Brain microvascular endothelial cell (primary cell): ENCODE measurements around the gene MPND.

ENCODE experiments used
- DNase-seq: peaks from one replicate; pipeline ENCODE4 v3.0.0-alpha.2; 2020
- H3K27ac ChIP-seq: fragments of 250-450 bp; sonication (Bioruptor Pico); 2 replicates; pipeline ENCODE4 v1.5.1; 2020; ENCODE audit warnings: mild to moderate bottlenecking, moderate library complexity
- H3K27me3 ChIP-seq: fragments of 250-450 bp; sonication (Bioruptor Pico); replicated peaks from 2 replicates; pipeline ENCODE4 v1.5.1; 2020; ENCODE audit warnings: mild to moderate bottlenecking
- H3K36me3 ChIP-seq: fragments of 250-450 bp; sonication (Bioruptor Pico); replicated peaks from 2 replicates; pipeline ENCODE4 v1.5.1; 2020; ENCODE audit warnings: mild to moderate bottlenecking
- H3K4me3 ChIP-seq: 2 replicates; pipeline ENCODE4 v1.5.1; 2011; ENCODE audit warnings: low read depth, mild to moderate bottlenecking, control low read depth, low read length, moderate library complexity
- CTCF ChIP-seq: IDR thresholded peaks from 2 replicates; pipeline ENCODE4 v1.5.1; 2011; ENCODE audit warnings: low read depth, mild to moderate bottlenecking, moderate library complexity, low read length, control low read depth, inconsistent platforms; ENCODE audit errors: missing control alignments
- in situ Hi-C: cut with HindIII; loops from 2 replicates; pipeline ENCODE4 v1.10.0; 2017; ENCODE audit warnings: low sequenced_read_pairs, low pct_ligation_motif_present

MPND gene

GRCh38 chr19:4386041-4386782 lies 42.9 kb downstream of the MPND start:
- DNase-seq, result no peak
- no peaks in the 10 kb centered on the region for H3K27me3 ChIP-seq
- H3K27ac ChIP-seq, result no peak overlapping the region
- peaks cover 16% of the 10 kb centered on the region for H3K36me3 ChIP-seq
- in situ Hi-C loops, result no loop called here
- peak; percentile 54 for TF ChIP-seq CTCF
- H3K4me3 ChIP-seq, result no peak overlapping the region

- no peak overlapping the region for H3K27ac ChIP-seq
- in situ Hi-C loops, result no loop called here
- TF ChIP-seq CTCF, result no peak
- no peak overlapping the region for H3K4me3 ChIP-seq
- no peak for DNase-seq
- H3K27me3 ChIP-seq, result no peaks in the 10 kb centered on the region
- H3K36me3 ChIP-seq, result peaks cover 14% of the 10 kb centered on the region
Measured at GRCh38 chr19:4388337-4389063, 45.1 kb downstream of the MPND start.

DNA sequence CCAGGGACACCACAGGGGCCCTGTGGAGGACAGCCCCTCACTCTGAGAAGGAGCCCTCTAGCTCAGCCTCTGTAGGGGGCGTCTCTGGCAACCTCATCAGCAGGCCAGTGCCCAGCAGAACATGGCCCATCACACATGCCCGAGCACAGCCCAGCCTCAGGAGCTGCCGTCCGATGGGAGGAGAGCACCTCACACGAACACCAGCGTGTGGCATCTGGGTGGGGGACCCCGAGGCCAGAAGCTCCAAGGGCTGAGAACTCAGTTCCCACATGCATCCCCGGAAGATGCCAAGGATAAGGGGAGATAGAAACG lies 45.7 kb downstream of the MPND start:
- Histone ChIP-seq H3K27ac (no peak overlapping the region), H3K4me3 (no peak overlapping the region), H3K36me3 (peaks cover 11% of the 10 kb centered on the region), H3K27me3 (no peaks in the 10 kb centered on the region)
- in situ Hi-C loops, result no loop called here
- no peak for TF ChIP-seq CTCF
- no peak for DNase-seq

DNA sequence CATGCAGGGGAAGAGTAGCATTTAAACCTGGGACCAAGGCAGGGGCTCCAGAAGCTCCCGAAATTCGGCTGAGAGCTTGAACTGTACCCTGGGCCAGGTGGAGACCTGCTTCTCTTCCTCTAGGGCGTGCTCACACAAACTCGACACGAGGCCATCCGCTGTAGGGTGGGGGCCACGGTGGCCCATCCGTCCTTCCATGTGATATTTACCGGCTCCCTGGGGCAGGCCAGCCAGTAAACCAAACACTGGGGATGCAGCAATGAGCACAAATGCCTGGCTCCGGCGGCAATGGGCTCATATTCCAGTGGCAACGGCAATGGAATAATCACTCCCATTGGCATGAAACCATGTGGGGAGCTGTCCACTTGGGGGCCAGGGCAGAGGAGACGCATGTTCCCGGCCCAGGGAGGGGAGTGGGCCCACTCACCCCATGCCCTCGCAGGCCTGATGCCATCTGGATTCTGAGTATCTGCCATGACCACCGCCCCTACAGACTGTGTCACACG lies 46.2 kb downstream of the MPND start:
- H3K4me3 ChIP-seq, result no peak overlapping the region
- DNase-seq, result no peak
- no peaks in the 10 kb centered on the region for H3K27me3 ChIP-seq
- no peak for TF ChIP-seq CTCF
- H3K27ac ChIP-seq, result peak overlapping the region; percentile 62
- peaks cover 9% of the 10 kb centered on the region for H3K36me3 ChIP-seq
- in situ Hi-C loops, result no loop called here

DNA sequence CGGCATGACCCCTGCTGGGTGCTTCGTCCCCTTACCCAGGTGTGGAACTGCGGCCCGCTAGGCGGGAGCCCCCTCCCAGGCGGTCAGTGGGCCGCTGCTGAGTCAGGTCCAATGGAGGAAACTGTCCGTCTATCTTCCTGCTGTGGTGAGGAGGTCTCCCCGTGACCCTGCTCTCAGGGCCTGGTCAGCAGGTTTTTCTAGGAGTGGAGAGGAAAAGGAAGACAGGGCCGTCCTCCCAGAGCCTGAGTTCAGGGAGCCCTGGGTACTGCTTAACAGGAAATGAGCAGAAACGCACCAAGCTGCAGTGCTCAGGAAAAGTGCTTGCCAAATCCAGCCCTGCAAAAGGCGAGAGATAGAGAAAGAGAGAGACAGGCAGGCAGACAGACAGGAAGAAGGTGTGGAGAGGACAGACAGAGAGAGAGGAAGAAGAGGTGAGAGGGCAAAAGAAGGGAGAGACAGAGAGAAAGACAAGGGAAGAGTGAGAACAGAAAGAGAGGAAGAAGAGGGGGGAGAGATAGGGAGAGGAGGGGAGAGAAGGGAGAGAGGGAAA lies 46.7 kb downstream of the MPND start:
- no peak overlapping the region for H3K4me3 ChIP-seq
- no peak for DNase-seq
- H3K27ac ChIP-seq, result peak overlapping the region; percentile 62
- in situ Hi-C loops, result no loop called here
- TF ChIP-seq CTCF, result no peak
- H3K36me3 ChIP-seq, result peaks cover 13% of the 10 kb centered on the region
- no peaks in the 10 kb centered on the region for H3K27me3 ChIP-seq
